ENCODE measurements around the gene IZUMO1R. TPM values are rescaled to one million over a fixed set of nuclear protein-coding genes. Genes with fewer than 3 reads are reported as not detected.
"Not testable (repeated sequence)": the region's sequence is repeated elsewhere in the genome, so short reads cannot be mapped to it uniquely, and the experiment has no call there.

IZUMO1R gene
- total RNA-seq, 6 donors from 2014 or later = not detected

DNA sequence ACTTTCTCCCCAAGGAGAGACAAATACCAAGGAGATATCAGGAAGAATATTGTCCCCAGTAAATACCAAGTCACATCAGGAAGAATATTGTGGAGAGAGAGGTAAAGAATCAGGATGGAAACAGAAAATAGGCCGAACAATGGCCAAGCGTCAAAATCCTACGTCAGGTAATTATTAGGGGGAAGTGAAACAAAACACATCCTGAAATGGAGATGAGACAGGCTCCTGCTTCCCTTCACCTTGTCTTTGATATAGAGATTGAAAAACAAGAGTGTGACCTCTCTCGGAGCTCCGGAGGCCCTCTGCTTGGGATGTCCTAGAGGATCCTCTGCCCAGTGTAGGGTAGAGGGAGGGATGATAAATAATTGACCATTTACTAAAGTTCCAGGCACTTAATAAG lies 27.4 kb upstream of the IZUMO1R start:
- ATAC-seq (ENCODE audit: low FRiP score in 2 of 2) (no peak), DNase-seq (no peak)
- WGBS, 2 donors = 80 to 93% methylated on average over 5 of the region's 5 CpGs
- Histone ChIP-seq H3K4me1 (no peaks in the 10 kb centered on the region), H3K4me3 (no peak overlapping the region), H3K9me3 (no peaks in the 10 kb centered on the region), H3K27me3 (no peaks in the 10 kb centered on the region), H3K27ac (no peak overlapping the region), H3K36me3 (no peaks in the 10 kb centered on the region)
- TF ChIP-seq, protein P1, sequence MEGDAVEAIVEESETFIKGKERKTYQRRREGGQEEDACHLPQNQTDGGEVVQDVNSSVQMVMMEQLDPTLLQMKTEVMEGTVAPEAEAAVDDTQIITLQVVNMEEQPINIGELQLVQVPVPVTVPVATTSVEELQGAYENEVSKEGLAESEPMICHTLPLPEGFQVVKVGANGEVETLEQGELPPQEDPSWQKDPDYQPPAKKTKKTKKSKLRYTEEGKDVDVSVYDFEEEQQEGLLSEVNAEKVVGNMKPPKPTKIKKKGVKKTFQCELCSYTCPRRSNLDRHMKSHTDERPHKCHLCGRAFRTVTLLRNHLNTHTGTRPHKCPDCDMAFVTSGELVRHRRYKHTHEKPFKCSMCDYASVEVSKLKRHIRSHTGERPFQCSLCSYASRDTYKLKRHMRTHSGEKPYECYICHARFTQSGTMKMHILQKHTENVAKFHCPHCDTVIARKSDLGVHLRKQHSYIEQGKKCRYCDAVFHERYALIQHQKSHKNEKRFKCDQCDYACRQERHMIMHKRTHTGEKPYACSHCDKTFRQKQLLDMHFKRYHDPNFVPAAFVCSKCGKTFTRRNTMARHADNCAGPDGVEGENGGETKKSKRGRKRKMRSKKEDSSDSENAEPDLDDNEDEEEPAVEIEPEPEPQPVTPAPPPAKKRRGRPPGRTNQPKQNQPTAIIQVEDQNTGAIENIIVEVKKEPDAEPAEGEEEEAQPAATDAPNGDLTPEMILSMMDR (IDR thresholded peaks at IDR 0.05) = no peak
- TF ChIP-seq POLR2A (IDR thresholded peaks at IDR 0.05) (no peak), EP300 (IDR thresholded peaks at IDR 0.05) (no peak), POLR2AphosphoS5 (IDR thresholded peaks at IDR 0.05) (no peak)

DNA sequence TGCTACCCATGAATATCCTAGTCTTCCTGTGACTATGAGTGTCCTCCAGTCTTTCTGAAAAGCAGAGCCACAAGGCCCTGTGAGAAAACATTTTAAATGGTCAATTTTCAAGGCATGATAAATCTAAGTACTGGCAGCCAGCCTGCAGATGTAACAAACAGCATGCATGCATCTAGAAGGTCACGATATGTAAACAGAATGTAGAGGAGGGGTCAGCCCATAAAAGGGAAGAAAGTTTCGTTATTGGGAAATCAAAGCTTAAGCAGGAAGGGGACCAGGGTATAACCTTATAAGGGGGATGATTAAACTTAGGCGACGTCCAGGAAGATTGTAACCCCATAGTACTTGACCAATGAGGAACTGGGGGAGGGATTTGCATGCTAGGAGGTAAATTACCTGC lies 26.2 kb upstream of the IZUMO1R start:
- not testable (repeated sequence) for DNase-seq

DNA sequence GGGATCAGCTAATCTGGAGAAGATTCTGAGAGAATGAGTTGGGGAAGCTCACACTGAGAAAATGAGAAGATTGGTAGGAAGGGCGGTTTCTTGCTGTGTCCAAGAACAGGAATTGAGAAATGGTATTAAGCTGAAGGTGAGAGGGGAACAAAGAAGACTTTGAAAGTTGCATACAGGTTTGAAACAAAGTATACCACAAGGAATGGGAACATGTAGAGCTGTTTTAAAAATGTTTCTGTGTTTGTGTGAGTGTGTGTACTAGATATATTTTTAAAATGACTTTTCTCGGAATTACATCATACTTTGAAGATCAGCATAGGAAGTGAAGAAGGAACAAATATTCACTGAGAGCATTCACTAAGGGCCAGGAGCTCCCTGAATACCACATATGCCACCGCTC lies 24.4 kb upstream of the IZUMO1R start:
- no peak for ATAC-seq (ENCODE audit: low FRiP score in 2 of 2)
- TF ChIP-seq POLR2AphosphoS5 (IDR thresholded peaks at IDR 0.05) = no peak
- TF ChIP-seq, protein P1 (IDR thresholded peaks at IDR 0.05) = no peak
- no peak for TF ChIP-seq EP300 (IDR thresholded peaks at IDR 0.05)
- no peak for TF ChIP-seq POLR2A (IDR thresholded peaks at IDR 0.05)
- DNase-seq = no peak
- H3K4me3 ChIP-seq = no peak overlapping the region
- H3K4me1 ChIP-seq = peaks cover 0 to 2% (median 0%) of the 10 kb centered on the region in 4 donors
- no peaks in the 10 kb centered on the region for H3K27me3 ChIP-seq
- H3K27ac ChIP-seq = no peak overlapping the region
- 96 to 98% methylated on average over 3 of the region's 3 CpGs for WGBS, 2 donors
- H3K36me3 ChIP-seq = no peaks in the 10 kb centered on the region
- H3K9me3 ChIP-seq = no peaks in the 10 kb centered on the region

More for the DNA sequence above, 26.2 kb upstream of the IZUMO1R start:
- 62 to 64% methylated on average over 4 of the region's 4 CpGs for WGBS, 2 donors
- not testable (repeated sequence) for H3K27ac ChIP-seq; H3K27me3 ChIP-seq; H3K9me3 ChIP-seq; H3K36me3 ChIP-seq; H3K4me3 ChIP-seq; H3K4me1 ChIP-seq; ATAC-seq (ENCODE audit: low FRiP score in 2 of 2)

DNA sequence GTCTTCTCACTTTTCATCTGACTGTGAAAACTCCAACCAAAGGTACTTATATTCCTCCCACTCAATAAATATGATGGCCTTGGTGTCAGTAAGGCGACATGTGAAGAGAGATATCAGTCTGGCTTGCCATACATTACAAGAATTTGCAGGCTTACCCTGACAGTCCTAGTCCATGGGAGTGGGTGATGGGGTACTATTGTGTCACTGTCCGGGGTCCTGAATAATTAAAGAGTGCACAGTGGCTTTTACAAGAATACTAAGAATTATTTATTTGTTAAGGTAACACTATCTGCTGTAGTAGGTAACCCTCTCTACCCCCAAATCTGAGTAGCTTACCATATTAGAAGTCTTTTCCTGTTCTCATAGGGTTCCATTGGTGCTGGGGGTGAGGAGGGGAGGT lies 23.1 kb upstream of the IZUMO1R start:
- Histone ChIP-seq H3K9me3 (no peaks in the 10 kb centered on the region), H3K4me3 (no peak overlapping the region), H3K27ac (no peak overlapping the region), H3K27me3 (no peaks in the 10 kb centered on the region), H3K36me3 (no peaks in the 10 kb centered on the region), H3K4me1 (peaks cover 0 to 2% (median 0%) of the 10 kb centered on the region in 4 donors)
- 87 to 93% methylated on average over 2 of the region's 2 CpGs for WGBS, 2 donors
- DNase-seq (no peak), ATAC-seq (ENCODE audit: low FRiP score in 2 of 2) (no peak)
- TF ChIP-seq POLR2AphosphoS5 (IDR thresholded peaks at IDR 0.05) (no peak), EP300 (IDR thresholded peaks at IDR 0.05) (no peak)

DNA sequence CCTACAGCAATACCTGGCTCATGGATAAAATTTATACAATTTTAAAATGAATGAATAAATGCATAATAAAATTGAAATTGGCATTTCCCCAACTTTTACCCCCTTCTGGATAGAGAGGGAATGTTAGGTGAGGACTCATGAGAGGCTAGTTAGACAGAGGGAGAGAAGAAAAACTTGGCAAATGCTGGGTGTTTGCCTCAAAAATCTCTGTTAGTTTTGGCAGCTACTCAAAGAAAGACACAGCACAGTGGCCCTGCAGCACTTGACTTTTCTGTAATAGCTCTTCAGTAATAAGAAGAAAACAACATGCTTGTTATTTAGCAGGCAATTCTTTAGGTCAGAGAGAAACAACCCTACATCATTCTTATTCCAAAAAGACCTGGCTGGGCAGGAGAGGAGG lies 20.7 kb upstream of the IZUMO1R start:
- peaks cover 0 to 2% (median 0%) of the 10 kb centered on the region in 4 donors for H3K4me1 ChIP-seq
- H3K36me3 ChIP-seq = no peaks in the 10 kb centered on the region
- DNase-seq (no peak), ATAC-seq (ENCODE audit: low FRiP score in 2 of 2) (no peak)
- no peak overlapping the region for H3K27ac ChIP-seq
- H3K27me3 ChIP-seq = no peaks in the 10 kb centered on the region
- H3K4me3 ChIP-seq = no peak overlapping the region
- TF ChIP-seq POLR2AphosphoS5 (IDR thresholded peaks at IDR 0.05) = no peak
- TF ChIP-seq POLR2A (IDR thresholded peaks at IDR 0.05) = no peak
- TF ChIP-seq, protein P1 (IDR thresholded peaks at IDR 0.05) = no peak
- H3K9me3 ChIP-seq = no peaks in the 10 kb centered on the region

DNA sequence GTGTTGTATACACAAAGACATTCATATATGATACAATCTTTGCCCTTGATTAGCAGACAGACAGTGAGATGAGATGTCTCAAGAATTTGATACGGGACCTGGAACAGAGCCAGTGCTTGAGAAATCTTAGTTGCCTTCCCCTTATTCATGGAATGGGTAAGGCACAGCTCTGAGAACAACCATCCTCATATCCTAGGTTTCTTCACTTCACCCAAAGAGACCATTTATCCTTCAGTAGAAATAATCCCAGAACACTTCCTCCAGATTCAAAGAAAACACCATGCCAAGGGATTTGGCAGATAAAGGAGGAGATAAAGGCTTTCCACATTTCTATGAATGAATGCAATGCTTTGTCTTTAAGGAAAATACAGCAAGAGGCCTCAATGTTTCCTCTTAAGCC lies 8.8 kb upstream of the IZUMO1R start:
- Histone ChIP-seq H3K27me3 (no peaks in the 10 kb centered on the region), H3K36me3 (no peaks in the 10 kb centered on the region), H3K4me1 (no peaks in the 10 kb centered on the region), H3K4me3 (no peak overlapping the region), H3K27ac (no peak overlapping the region), H3K9me3 (no peaks in the 10 kb centered on the region)
- 25 to 53% methylated on average over 1 of the region's 1 CpG for WGBS, 2 donors
- ATAC-seq (ENCODE audit: low FRiP score in 2 of 2) (no peak), DNase-seq (no peak)
- TF ChIP-seq, protein P1 (IDR thresholded peaks at IDR 0.05) = no peak
- no peak for TF ChIP-seq EP300 (IDR thresholded peaks at IDR 0.05)
- TF ChIP-seq POLR2A (IDR thresholded peaks at IDR 0.05) = no peak
- TF ChIP-seq POLR2AphosphoS5 (IDR thresholded peaks at IDR 0.05) = no peak

Data from upper lobe of left lung (tissue), 6 donors.